HepG2 (cell line): ENCODE results near the gene ZDHHC3. TPM values are rescaled to one million over a fixed set of nuclear protein-coding genes. Genes with fewer than 3 reads are reported as not detected.

ENCODE experiments used
- ATAC-seq: fragments of 200-7000 bp; cut with Tn5 transposase; 3 replicates; pipeline ENCODE4 v1.9.1; 2020; ENCODE audit warnings: mild to moderate bottlenecking, moderate library complexity
- BruUV-seq: library from RNA; stranded (reverse); fragments of 400-500 nt; replicated peaks from 2 replicates; lab custom pipeline; 2021; lab: Mats Ljungman, UMichigan
- CTCF ChIA-PET: fragments of 300-600 bp; formaldehyde crosslinking; extraction: SDS; loops from one replicate; lab custom pipeline; 2021; ENCODE audit warnings: low total read pairs, inconsistent platforms, low intra/inter-chr PET ratio; lab: Yijun Ruan, JAX
- POLR2A ChIA-PET: fragments of 350-600 bp; sonication (Branson Sonifier 250); formaldehyde crosslinking; loops from one replicate; lab custom pipeline; 2020; ENCODE audit warnings: antibody characterized with exemption, inconsistent platforms; lab: Yijun Ruan, JAX
- DNase-seq: peaks from one replicate; pipeline ENCODE4 v3.0.0-alpha.2; 2015; ENCODE audit warnings: low spot score
- FAIRE-seq: peaks from 3 replicates; lab custom pipeline; 2011; peaks lifted over from hg19 to GRCh38; lab: Jason Lieb, UNC
- H2AFZ ChIP-seq: one replicate; pipeline ENCODE4 v1.6.1; 2011; ENCODE audit warnings: low read length, inconsistent platforms
- H3K27ac ChIP-seq: fragments of 300-600 bp; 3 replicates; pipeline ENCODE4 v1.8.0; 2011; ENCODE audit warnings: mixed run types, mild to moderate bottlenecking, mixed read lengths, low read length, inconsistent platforms; ENCODE audit not compliant: insufficient read depth; ENCODE audit errors: extremely low read length
- H3K27me3 ChIP-seq, 2 experiments: fragments of 200-600 bp in 1 of 2; 2 replicates in 1 of 2; 3 replicates in 1 of 2; pipeline versions ENCODE4 v1.6.0 to v1.8.0; 2011; ENCODE audit warnings: low read length in 2 of 2, mild to moderate bottlenecking in 2 of 2, moderate library complexity in 2 of 2, inconsistent platforms in 1 of 2; ENCODE audit not compliant: insufficient read depth in 2 of 2, control insufficient read depth in 1 of 2
- H3K36me3 ChIP-seq, 2 experiments: fragments of 200-600 bp in 1 of 2; replicated peaks in 1 of 2; 2 replicates in 1 of 2; 3 replicates in 1 of 2; pipeline versions ENCODE4 v1.5.1 to v1.8.0; 2011; ENCODE audit warnings: low read length in 2 of 2, inconsistent platforms in 1 of 2; ENCODE audit not compliant: insufficient read depth in 2 of 2, control insufficient read depth in 1 of 2
- H3K4me1 ChIP-seq: 2 replicates; pipeline ENCODE4 v1.5.1; 2012; ENCODE audit warnings: low read length, inconsistent platforms; ENCODE audit not compliant: insufficient read depth
- H3K4me2 ChIP-seq: 2 replicates; pipeline ENCODE4 v1.6.0; 2011; ENCODE audit warnings: low read depth, low read length, inconsistent platforms
- H3K4me3 ChIP-seq, 3 experiments: fragments of 200-600 bp in 1 of 3; sonication (generic), shearing (Covaris generic) in 1 of 3; replicated peaks in 1 of 3; 2 replicates each; pipeline ENCODE4 v1.5.1; 2011 to 2016; ENCODE audit warnings: low read length in 3 of 3, inconsistent platforms in 2 of 3, low read depth in 2 of 3, mild to moderate bottlenecking in 2 of 3, control low read depth in 1 of 3, mixed read lengths in 1 of 3; ENCODE audit not compliant: insufficient read depth in 1 of 3
- H3K79me2 ChIP-seq: one replicate; pipeline ENCODE4 v1.6.1; 2011; ENCODE audit warnings: low read length, inconsistent platforms; ENCODE audit not compliant: insufficient read depth
- H3K9ac ChIP-seq: 2 replicates; pipeline ENCODE4 v1.6.0; 2011; ENCODE audit warnings: mild to moderate bottlenecking, low read depth, low read length, inconsistent platforms; ENCODE audit not compliant: insufficient read depth
- H3K9me3 ChIP-seq: 2 replicates; pipeline ENCODE4 v1.5.1; 2012; ENCODE audit warnings: mild to moderate bottlenecking, low read length
- H4K20me1 ChIP-seq: 2 replicates; pipeline ENCODE4 v1.6.0; 2011; ENCODE audit warnings: inconsistent platforms, mild to moderate bottlenecking, low read length, moderate library complexity; ENCODE audit not compliant: insufficient read depth
- EED ChIP-seq: sonication (generic); formaldehyde crosslinking; IDR thresholded peaks from 2 replicates; pipeline ENCODE4 v1.5.0; 2020; ENCODE audit warnings: mild to moderate bottlenecking, missing genetic modification reagents
- ISX ChIP-seq: sonication (generic); formaldehyde crosslinking; conservative IDR thresholded peaks from 2 replicates; pipeline ENCODE4 v1.5.0; 2020; ENCODE audit warnings: missing genetic modification reagents
- MAZ ChIP-seq, 2 experiments: sonication (generic) in 1 of 2; formaldehyde crosslinking in 1 of 2; IDR thresholded peaks; 2 replicates each; pipeline versions ENCODE4 v1.5.0 to v1.6.1; 2012 to 2020; ENCODE audit warnings: low read depth in 2 of 2, mild to moderate bottlenecking in 2 of 2, borderline replicate concordance in 1 of 2, improper control_type of control experiment in 1 of 2, low read length in 1 of 2, missing genetic modification reagents in 1 of 2, moderate library complexity in 1 of 2
- MEF2D ChIP-seq: sonication (generic); formaldehyde crosslinking; IDR thresholded peaks from 2 replicates; pipeline ENCODE4 v1.5.1; 2020; ENCODE audit warnings: mild to moderate bottlenecking, missing genetic modification reagents
- SNRNP70 ChIP-seq: fragments of 200-400 bp; formaldehyde crosslinking; IDR thresholded peaks from 2 replicates; pipeline ENCODE4 v1.6.1; 2017; ENCODE audit warnings: mild to moderate bottlenecking, low read depth, low read length, moderate library complexity
- SRSF9 ChIP-seq: fragments of 200-400 bp; formaldehyde crosslinking; IDR thresholded peaks from 2 replicates; pipeline ENCODE4 v1.6.1; 2018; ENCODE audit warnings: borderline replicate concordance, mild to moderate bottlenecking, low read depth, low read length; ENCODE audit not compliant: insufficient read depth, poor library complexity, severe bottlenecking
- U2AF2 ChIP-seq: fragments of 200-400 bp; formaldehyde crosslinking; IDR thresholded peaks from 2 replicates; pipeline ENCODE4 v1.6.1; 2017; ENCODE audit warnings: low read depth, mild to moderate bottlenecking, low read length
- ZC3H13 ChIP-seq: sonication (generic); formaldehyde crosslinking; IDR thresholded peaks from 2 replicates; pipeline ENCODE4 v1.8.1; 2023; ENCODE audit warnings: mild to moderate bottlenecking, missing genetic modification reagents, moderate library complexity
- ZFP90 ChIP-seq: sonication (generic); formaldehyde crosslinking; IDR thresholded peaks from 2 replicates; pipeline ENCODE4 v1.8.0; 2022; ENCODE audit warnings: missing genetic modification reagents, mild to moderate bottlenecking, inconsistent platforms, borderline replicate concordance
- ZNF337 ChIP-seq: sonication (generic); formaldehyde crosslinking; IDR thresholded peaks from 2 replicates; pipeline ENCODE4 v1.5.1; 2020; ENCODE audit warnings: missing genetic modification reagents, low read depth, mild to moderate bottlenecking, borderline replicate concordance
- ZNF468 ChIP-seq: sonication (generic); formaldehyde crosslinking; IDR thresholded peaks from 2 replicates; pipeline ENCODE4 v1.8.0; 2022; ENCODE audit warnings: mild to moderate bottlenecking, moderate library complexity, missing genetic modification reagents
- ZSCAN29 ChIP-seq: sonication (generic); formaldehyde crosslinking; conservative IDR thresholded peaks from 2 replicates; pipeline ENCODE4 v1.4.0; 2020; ENCODE audit warnings: mild to moderate bottlenecking, missing genetic modification reagents
- WGBS: methylation state at CpG from one replicate; pipeline ENCODE4 v1.1.6; 2017; ENCODE audit warnings: low lambda C conversion rate; 5-methylcytosine and 5-hydroxymethylcytosine counted together
- in situ Hi-C: cut with HindIII; loops from 2 replicates; pipeline ENCODE4 v1.10.0; 2017; ENCODE audit warnings: low pct_unique_long_range_greater_than_20kb; ENCODE audit not compliant: extremely low pct_ligation_motif_present
- intact Hi-C: fragments of 100-400 bp; cut with micrococcal nuclease; formaldehyde crosslinking; loops from one replicate; pipeline ENCODE4 v1.10.0; 2022; ENCODE audit not compliant: unreplicated experiment
- polyA plus RNA-seq, 8 experiments: library from polyadenylated mRNA; depleted of rRNA in 3 of 8; stranded (reverse) in 7 of 8; unstranded in 1 of 8; fragments of >200 nt; fragmentation: Illumina TruSeq in 4 of 8; extraction: Trizol in 4 of 8; gene quantifications; 2 replicates each; pipeline versions ENCODE4 v1.2.1 to v1.2.3, GENCODE V29; 2011 to 2016; ENCODE audit warnings: low read depth in 4 of 8, missing spikeins in 1 of 8, mixed read lengths in 1 of 8; ENCODE audit not compliant: insufficient read depth in 1 of 8
- total RNA-seq, 5 experiments: library from RNA; depleted of rRNA; stranded (reverse); fragments of >200 nt; fragmentation: Illumina TruSeq; extraction: Trizol; gene quantifications; 2 replicates each; pipeline ENCODE4 v1.2.3, GENCODE V29; 2016; ENCODE audit warnings: low read depth in 1 of 5
- TF ChIP-seq, protein P1 (sequence below): sonication (generic); formaldehyde crosslinking; IDR thresholded peaks from 2 replicates; pipeline ENCODE4 v1.5.0; 2020; ENCODE audit warnings: missing genetic modification reagents
- TF ChIP-seq, protein P2 (sequence below): sonication (generic); formaldehyde crosslinking; IDR thresholded peaks from 2 replicates; pipeline ENCODE4 v1.4.0; 2020; ENCODE audit warnings: mild to moderate bottlenecking, missing genetic modification reagents
- TF ChIP-seq, protein P3 (sequence below): sonication (generic); formaldehyde crosslinking; IDR thresholded peaks from 2 replicates; pipeline ENCODE4 v1.5.0; 2020; ENCODE audit warnings: mild to moderate bottlenecking, missing genetic modification reagents, borderline replicate concordance

ZDHHC3 gene
- total and polyA plus RNA-seq, 2 of the 13 experiments (the other 11 are each of a cell fraction or from before 2014, with no cell fraction given): 44.1 to 65.7 TPM

DNA sequence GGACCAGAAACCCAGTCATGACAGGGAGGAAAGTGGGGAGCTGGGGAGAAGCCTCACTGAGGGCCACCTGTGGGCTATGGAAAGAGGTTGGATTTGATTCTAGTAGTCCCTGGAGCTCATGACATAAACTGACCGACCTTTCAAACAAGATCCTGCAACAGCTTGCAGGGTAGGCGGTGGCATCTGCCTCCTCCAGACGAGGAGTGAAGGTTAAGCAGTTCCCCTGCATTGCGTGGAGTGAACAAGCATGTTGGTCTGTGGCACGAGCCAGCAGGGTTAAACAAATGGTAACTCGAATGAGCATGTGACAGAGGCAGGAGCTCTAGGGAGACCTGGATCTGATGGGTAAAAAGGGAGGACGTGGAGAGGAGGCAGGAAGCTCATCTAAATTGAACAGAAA is 88.9 kb downstream of the ZDHHC3 start:
- DNase-seq: no peak
- intact Hi-C loops (no loop called here), in situ Hi-C loops (no loop called here)
- POLR2A ChIA-PET: no interaction called here
- TF ChIP-seq ZNF468 (no peak), SRSF9 (no peak), ZNF337 (CRISPR knock-in tag) (no peak), EED (CRISPR knock-in tag) (no peak), MEF2D (CRISPR knock-in tag) (no peak), U2AF2 (no peak), ISX (CRISPR knock-in tag) (no peak), ZC3H13 (CRISPR knock-in tag) (no peak), SNRNP70 (no peak), ZSCAN29 (CRISPR knock-in tag) (no peak), MAZ (IDR thresholded peaks at IDR 0.05; ENCODE audit: borderline replicate concordance, low read depth, low read length) (no peak), MAZ (CRISPR knock-in tag; IDR thresholded peaks at IDR 0.05; ENCODE audit: low read depth) (no peak), ZFP90 (no peak)
- TF ChIP-seq, protein P1, sequence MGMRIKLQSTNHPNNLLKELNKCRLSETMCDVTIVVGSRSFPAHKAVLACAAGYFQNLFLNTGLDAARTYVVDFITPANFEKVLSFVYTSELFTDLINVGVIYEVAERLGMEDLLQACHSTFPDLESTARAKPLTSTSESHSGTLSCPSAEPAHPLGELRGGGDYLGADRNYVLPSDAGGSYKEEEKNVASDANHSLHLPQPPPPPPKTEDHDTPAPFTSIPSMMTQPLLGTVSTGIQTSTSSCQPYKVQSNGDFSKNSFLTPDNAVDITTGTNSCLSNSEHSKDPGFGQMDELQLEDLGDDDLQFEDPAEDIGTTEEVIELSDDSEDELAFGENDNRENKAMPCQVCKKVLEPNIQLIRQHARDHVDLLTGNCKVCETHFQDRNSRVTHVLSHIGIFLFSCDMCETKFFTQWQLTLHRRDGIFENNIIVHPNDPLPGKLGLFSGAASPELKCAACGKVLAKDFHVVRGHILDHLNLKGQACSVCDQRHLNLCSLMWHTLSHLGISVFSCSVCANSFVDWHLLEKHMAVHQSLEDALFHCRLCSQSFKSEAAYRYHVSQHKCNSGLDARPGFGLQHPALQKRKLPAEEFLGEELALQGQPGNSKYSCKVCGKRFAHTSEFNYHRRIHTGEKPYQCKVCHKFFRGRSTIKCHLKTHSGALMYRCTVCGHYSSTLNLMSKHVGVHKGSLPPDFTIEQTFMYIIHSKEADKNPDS (CRISPR knock-in tag): no peak
- TF ChIP-seq, protein P2, sequence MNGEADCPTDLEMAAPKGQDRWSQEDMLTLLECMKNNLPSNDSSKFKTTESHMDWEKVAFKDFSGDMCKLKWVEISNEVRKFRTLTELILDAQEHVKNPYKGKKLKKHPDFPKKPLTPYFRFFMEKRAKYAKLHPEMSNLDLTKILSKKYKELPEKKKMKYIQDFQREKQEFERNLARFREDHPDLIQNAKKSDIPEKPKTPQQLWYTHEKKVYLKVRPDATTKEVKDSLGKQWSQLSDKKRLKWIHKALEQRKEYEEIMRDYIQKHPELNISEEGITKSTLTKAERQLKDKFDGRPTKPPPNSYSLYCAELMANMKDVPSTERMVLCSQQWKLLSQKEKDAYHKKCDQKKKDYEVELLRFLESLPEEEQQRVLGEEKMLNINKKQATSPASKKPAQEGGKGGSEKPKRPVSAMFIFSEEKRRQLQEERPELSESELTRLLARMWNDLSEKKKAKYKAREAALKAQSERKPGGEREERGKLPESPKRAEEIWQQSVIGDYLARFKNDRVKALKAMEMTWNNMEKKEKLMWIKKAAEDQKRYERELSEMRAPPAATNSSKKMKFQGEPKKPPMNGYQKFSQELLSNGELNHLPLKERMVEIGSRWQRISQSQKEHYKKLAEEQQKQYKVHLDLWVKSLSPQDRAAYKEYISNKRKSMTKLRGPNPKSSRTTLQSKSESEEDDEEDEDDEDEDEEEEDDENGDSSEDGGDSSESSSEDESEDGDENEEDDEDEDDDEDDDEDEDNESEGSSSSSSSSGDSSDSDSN: no peak
- TF ChIP-seq, protein P3, sequence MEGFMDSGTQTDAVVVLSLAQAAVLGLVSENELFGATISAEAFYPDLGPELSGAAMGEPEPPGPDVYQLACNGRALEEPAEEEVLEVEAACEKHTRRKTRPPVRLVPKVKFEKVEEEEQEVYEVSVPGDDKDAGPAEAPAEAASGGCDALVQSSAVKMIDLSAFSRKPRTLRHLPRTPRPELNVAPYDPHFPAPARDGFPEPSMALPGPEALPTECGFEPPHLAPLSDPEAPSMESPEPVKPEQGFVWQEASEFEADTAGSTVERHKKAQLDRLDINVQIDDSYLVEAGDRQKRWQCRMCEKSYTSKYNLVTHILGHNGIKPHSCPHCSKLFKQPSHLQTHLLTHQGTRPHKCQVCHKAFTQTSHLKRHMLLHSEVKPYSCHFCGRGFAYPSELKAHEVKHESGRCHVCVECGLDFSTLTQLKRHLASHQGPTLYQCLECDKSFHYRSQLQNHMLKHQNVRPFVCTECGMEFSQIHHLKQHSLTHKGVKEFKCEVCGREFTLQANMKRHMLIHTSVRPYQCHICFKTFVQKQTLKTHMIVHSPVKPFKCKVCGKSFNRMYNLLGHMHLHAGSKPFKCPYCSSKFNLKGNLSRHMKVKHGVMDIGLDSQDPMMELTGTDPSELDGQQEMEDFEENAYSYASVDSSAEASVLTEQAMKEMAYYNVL (CRISPR knock-in tag): no peak
- peaks cover 9% of the 10 kb centered on the region; the same call in 1 of the 2 replicates for H3K4me1 ChIP-seq
- no peak overlapping the region for H3K27ac ChIP-seq
- H3K27me3 ChIP-seq: peaks cover 0 to 16% of the 10 kb centered on the region in 2 experiments; a peak in 1 of 5 replicates
- FAIRE-seq: no peak
- H3K79me2 ChIP-seq: no peaks in the 10 kb centered on the region
- no TSS peak for BruUV-seq
- H4K20me1 ChIP-seq: no peaks in the 10 kb centered on the region
- CTCF ChIA-PET: no interaction called here
- H3K9ac ChIP-seq: no peak overlapping the region
- no peak overlapping the region for H2AFZ ChIP-seq
- H3K4me2 ChIP-seq: no peak overlapping the region; the same call in 1 of the 2 replicates
- whole genome bisulfite sequencing: 11% methylated on average over 7 of the region's 7 CpGs
- H3K4me3 ChIP-seq: no peak overlapping the region
- H3K9me3 ChIP-seq: no peaks in the 10 kb centered on the region
- no peak for ATAC-seq
- H3K36me3 ChIP-seq: no peaks in the 10 kb centered on the region
